HG03521 (cell line): ENCODE measurements around the gene TTLL6.

Source experiments
- ATAC-seq: cut with Tn5 transposase; IDR thresholded peaks from one replicate; pipeline ENCODE4 v1.9.1; 2021; ENCODE audit warnings: mild to moderate bottlenecking, moderate library complexity; ENCODE audit not compliant: unreplicated experiment

Gene TTLL6

DNA sequence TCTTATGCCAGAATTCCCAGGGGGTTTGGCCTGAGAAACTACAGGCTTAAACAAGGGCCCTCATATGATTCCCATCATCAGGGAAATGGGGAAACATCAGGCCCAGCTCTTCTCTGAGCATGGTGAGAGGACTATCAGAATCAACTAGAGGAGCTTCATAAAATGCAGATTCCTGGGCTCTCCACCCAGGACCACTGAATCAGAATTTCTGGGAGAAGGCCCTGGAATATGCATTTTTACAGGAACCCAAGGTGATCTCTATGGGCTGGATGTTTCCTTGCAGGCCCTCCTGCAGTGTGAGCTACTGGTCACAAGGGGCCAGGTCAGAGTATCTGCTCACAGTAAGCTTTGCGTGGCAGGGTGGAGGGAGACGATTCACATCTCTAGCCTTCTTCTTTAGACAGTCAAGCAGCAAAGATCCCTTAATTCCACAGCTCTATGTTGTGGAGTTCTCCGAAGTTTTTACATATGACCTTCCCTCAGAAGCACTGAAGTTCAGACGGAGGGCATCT is 49.7 kb downstream of the TTLL6 start:
- no peak for ATAC-seq

DNA sequence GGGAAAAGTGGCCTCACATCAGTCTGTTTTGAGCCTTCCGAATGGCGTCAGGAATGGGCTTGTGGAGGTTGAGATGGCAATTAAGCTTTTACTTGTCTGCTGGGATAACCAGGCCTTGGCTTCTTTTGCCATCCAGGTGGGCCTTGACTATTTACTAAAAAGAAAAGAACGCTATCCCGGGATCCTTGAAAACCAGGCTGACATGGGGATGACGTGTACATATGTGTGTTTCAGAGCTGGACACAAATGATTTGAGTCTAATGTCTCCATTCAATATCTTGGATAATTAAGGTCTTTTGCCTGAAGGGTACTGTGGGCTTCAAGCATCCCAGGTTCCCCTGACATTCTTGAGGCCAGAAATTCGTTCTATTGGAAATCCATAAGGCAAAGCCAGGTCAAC is 55.9 kb downstream of the TTLL6 start:
- no peak for ATAC-seq

DNA sequence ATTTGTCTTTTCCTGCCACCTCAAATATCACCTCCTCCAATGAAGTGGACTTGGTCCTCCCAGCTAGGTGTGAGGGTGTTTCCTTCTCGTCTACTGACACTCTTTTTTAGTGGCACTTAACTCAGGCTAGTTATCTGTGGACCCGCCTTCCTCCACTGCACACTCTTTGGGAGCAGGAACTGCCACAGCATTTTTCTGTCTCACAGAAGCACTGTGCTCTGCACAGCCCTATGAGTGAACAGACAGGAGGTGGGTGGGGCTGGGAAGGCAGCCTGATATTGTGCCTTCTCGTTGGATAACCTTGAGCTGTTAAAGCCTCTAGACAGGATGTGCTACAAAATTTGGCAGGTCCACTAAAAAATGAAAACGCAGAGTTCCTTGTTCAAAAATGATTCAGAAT is 56.6 kb downstream of the TTLL6 start:
- no peak for ATAC-seq

DNA sequence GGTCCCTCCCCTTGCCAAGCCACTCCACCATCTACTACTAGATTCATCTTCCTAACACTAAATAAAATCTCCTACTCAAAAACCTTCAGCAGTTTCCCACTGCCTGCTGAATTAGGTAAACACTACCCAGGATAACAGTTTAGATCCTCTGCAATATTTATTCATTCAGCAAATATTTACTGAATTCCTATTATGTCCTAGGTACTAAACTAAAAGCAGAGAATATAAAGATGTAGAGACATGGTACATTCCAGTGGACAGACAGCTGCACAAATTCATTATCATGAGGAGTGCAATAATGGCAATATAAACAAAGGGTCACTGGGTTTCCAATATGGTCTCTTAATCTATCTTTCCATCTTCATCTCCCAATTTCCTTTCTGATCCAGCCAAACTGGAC is 57.7 kb downstream of the TTLL6 start:
- no peak for ATAC-seq

DNA sequence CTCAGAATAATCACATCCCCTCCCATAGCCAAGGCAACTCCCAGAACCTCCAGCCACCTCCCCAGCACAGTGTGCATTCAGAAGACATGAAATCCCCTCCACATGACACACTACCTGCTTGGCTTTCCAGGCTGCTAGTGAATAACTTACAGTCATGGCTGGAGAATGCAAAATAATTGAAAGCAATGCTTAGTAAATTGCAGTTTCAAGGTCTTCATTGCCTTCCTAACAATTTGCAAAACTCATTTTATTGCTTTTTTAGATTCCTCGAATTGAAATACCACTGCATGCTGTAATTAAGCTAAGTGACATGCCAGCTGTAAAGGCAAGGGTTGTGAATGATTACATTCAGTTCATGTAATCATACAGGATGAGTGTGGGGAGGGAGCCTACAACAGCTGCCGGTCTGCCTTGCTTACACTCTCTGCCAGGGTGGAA is 59.5 kb downstream of the TTLL6 start:
- no peak for ATAC-seq

DNA sequence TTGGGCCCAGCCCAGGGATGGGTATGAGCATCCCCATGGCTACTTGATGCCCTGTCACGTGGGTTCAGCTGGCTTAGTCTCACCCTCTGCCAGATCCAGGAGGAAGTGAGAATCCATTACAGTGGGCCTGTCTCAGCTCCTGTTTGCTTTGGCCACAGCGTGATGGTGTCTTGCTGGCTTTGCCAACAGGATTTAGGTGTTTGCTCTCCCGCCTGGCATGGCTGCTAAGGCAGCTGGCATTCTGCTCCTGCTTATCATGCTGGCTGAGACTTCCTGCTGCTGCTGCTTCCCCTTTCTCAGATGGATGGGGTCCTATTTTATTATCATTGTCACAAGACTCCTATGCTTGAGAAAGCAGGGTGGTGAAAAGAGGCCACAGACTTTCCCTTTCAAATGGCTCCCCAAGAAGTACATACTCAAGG is 60.2 kb downstream of the TTLL6 start:
- no peak for ATAC-seq

DNA sequence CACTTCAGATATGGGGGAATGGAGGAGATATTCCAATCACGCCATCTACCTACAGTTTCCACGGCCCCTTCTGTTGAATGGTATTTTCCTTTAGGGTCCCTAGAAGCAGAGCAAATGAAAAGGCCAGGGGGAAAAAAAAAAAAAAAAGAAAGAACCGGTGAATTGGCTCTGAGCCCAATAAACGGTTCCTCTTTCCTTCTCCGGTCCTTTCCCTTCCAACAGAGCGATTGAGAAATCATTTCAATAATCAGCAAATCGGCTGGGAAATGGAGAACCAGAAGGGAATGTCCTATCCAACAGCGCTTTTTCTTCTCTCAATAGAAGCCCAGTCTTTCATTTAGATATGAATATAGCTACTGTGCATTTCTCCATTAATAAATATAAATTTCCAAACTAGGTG is 61.7 kb downstream of the TTLL6 start:
- no peak for ATAC-seq

DNA sequence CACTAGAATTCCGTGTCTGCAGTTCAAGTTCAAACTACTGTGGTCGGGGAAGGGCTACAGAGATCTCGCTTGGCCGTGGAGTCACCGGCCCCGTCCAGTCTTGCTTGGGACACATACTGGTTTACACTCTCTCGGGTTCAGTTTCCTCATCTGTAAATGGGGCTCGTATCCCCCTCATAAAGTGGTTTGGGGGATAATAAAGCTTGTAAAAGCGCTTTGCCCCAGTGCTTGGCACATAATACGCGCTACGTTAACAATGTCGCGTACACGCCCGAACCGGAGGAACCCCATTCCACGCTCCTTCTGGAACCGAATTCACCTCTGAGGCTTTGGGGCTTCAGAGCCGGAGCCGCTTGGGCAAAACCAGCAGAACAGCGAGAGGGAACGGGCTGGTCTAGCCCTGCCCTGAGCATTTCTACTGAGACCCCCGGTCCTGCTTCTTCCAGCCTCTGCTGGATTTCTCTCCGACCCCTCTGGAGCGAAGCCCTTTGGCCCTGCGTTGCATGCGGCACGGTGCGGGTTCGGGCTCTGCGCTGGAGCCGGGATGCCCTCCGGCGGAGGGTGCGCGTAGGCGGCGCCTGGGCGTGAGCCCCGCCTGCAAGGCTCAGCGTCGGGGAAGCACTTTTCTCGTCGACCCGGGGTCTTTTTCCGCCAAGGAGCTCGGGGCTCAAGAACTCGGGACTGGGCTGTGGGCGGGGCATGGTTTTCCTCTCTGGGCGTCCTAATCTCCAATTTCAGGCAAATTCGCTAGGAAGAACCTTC is 62.3 kb downstream of the TTLL6 start:
- ATAC-seq, result no peak

DNA sequence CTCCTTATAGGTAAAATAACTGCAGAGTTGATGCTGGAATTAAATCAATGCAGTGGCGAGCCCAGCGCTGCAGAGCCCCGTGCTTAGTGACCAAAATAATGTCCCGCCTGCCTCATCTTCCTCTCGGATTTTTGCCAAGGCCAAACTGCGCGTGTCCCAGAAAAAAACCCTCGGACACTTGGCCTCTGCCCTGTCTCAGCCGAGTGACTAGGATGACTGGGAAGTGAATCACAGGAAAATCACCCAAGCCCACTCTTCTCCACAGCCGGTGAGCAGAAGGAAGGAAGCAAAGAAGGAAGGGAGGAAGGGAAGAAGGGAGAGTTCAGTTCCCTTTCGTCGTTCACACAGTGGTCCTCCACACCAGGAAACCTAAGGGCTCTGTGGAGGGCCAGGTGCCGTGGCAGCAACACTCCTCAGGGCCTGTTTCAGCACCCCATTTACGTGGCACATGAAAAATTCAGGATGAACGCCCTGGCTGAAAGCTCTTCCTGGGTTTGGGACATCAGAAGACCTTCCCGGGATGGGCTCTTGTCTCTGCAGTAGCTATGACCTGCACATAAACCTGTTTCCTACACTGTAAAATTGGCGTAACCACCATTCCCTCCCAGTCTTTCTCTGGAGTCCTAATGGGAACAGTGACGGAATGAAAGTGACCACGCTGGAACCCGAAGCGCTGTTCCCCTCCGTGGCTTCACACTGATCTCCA is 63.1 kb downstream of the TTLL6 start:
- ATAC-seq, result no peak

DNA sequence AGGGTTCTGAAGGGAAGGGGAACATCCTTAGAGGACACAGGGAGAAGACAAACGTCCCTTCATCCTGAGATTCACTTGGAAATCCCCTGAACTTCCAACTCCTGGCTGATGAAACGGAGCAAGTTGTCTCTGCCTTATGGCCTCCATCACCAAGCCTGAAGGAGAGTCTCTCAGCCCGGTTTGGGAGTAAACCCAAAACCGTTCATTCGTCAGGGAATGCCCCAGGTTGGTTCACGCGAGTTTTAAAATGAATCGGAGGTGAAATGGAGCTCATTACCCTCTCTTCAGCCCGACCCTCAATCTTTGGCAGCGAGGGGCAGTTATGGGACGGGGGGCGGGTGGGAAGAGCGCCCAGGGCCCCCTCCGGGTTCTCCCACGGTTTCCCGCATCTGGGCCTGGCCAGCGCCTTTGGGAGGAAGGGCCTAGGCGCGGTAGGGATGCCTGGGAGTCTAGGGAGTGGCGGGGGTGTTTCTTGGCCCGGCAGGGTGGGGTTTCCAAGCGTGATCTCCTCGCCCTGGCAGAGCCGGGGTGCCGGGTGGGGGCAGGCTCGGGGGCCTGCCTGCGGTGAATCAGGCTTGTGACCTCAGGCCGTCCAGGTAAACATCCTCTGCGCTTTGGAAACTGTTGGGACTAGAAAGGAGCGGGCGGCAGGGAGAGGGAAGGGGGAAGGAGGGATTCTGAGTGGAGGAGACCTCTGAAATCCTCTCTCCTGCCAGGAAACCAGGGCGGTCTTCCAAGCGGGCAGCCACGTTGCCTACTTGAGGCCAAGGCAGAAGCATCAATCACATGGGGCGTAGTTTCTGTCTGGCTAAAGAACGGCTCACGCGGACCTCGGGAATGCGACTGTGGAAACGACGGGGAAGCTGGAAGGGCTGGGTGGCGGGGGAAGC is 64.4 kb downstream of the TTLL6 start:
- ATAC-seq, result no peak

DNA sequence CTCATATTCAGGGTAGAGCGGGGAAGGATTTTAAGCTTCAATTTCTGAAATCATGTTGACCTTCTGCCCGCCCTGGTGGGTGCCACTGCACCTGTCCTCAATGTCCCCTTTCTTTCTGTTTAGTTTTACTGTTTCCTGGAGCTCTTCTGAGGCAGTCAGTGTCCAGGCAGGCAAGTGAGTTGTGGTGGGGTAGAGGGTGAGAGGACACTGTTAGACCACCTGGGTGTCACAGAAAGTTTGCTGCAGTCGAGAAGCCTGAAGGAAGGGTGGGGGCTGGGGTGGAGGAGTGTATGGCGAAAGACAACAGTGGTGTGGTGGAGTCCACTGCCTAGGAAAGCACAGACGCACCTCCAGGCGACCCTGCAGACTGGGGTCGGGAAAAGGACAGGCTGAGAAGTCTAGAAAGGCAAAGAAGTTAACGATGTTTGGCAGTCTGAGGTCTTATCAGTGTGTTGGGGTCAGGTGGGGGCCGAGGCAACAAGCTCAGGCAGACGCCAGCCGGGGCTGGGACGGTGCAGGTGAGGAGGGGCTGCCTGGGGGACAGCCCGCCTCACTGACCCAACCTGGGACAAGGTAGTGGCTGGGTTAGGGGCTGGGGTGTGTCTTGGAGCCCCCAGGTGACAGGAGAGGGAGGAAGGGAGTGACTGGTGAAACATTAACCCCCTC is 65.2 kb downstream of the TTLL6 start:
- ATAC-seq, result no peak

DNA sequence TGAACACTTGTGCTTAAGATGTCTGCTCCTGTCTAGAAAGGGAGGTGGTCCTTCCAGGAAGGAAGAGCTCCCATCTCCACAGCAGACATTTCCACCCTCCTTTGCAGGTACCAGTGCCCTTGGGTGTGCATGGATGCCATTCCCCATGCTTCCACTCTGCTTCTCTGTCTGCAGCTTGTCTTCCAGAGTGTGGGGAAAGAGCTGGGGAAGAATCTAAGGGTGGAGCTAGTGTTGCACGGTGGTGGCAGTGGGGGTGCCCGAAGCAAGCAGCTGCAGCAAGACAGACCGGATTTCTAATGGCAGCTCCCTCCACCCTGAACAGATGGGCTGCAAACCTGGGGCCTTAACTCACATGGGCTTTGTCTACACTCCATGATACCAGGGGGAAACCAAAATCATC is 65.9 kb downstream of the TTLL6 start:
- no peak for ATAC-seq

DNA sequence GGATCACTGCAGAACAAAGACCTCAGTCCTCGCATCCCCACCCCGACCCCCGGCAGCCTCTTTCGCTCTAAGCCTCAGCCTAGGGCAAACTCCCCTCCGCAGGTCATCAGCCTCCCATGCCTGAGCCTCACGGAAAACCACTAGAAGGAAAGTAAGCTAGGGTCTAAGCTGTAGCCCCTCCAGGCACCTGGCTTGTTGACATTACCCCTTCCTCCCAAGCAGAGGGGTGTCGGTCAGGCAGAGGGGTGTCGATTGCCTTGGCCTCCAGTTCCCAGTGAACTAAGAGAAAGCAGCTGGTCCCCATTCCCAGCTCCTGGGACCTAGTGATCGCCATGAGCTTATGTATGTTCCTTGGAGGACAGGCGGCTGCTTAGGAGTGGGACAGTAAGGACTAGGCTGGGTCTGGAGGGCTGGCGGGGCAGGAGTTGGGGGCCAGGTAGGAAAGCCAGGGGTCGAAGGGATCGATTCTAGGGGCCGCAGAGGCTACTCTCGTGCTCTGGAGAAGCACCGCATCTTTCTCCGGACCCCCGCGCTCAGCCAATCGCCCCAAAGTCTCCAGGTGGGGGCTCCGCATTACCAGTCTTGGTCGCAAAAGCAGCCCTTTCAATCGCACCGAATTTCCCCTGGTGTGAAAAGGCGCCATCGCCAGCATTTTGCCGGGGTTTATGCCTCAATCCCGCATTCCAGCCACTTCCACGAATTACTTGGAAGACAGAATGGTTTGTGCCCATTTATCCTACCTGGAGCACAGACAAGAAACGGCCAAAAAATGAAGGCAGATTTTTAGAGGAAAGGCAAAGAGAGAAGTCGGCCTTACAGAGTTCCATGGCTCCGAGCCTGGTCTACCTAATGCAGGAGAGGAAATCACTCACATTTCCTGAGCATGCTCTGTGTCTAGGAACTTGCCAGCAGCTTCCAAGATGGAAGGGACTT is 67.1 kb downstream of the TTLL6 start:
- no peak for ATAC-seq

DNA sequence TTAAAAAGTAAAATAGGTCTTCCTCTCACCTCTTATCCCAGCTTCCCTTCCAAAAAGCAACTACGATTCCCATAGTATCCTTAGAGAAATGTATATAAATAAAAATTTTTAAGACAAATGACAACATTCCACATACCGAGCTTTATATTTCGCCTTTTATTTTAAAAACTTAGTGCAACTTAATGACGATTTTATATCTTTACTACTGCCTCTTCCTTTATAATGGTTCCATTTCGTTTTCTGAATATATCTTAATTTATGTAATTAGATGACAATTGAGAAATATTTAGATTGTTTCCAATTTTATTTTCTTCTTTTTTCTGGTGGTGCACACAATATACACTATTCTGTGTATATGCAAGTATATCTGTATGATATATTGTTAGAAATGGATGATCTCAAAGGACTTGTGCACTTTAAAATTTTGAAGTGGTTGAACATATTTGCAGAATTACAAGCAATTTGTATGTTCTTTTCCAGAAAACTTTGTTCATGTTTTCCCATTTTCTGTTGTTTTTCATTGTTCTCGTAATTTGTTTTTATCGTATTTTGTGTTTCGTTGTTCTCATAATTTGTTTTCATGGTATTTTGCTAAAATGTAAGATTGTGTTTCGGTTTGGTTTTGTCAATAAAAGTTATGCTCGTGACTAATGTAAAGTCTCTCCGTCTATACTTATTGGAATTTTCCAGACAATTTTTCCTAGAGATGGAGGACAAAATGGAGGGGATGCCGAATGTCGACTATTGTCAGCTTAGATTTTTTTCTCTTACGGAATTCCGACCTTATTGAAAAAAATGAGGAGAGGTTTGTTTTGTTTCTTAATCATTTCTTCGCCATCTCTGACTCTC is 68.1 kb downstream of the TTLL6 start:
- ATAC-seq, result no peak

DNA sequence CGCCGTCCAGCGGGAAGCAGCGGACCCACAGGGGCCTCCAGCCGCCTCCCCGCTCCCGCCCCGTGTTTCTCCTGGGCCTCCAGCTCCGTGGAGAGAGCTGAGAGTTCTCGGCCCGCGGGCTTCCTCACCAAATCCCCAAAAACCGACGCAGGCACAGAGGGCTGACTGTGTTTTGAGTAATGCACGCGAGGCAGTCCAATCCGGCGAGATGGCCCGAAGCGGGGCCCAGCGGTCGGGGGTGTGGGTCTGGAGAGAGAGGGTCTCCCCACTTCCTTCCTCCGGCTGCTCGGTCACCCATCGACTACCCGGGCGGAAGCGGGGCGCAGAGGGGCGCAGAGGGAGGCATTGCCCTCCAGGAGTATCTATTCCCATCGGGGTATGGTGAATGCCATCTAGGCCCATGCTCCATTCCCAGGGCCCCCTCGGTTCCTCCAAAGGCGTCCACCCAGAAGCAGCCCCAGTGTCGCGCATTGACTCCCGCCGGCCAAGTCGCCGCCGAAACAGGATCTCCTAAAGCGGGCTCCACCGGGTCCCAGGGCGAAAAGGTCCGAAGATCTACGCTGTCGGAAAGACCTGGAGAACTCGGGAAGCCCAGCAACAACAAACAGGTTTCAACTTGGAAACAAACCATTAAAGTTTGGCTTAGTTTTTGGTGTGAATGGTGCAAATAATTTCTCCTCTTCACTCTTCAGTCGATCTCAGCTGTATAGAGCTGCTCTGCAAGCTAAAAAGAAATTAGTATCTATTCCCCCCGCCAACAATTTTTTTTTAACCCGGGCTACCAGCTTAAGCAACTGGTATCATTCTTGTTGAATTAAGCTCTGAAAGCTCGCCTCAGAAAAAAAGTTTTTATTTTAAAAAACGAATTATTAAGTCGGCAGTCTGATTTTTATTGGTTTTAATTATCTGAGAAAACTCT is 69.3 kb downstream of the TTLL6 start:
- ATAC-seq, result no peak

DNA sequence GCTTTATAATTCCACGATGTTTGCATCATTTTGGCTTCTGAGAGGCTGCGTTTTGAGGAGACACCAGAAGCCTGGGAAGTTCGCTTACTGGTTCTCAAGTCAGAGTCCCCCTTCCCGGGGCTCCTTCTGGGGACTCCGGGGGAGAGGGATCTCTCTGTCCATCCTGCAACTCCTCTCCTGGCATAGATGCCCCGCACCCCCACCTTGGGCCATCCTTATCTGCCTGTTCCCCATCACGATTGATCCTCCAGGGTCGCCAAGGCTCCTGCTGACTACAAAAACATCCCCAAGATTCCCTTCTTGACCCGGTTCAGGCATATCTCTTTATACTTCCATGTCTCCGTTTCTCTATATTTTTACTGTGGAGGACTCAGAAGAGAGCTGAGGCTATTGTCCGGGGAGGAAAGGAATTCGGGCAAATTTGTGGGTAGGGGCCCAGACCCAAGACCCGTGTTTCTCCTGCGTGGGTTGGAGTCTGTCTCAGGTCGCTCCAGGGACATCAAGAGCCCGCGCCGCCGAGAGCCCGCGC is 70.0 kb downstream of the TTLL6 start:
- ATAC-seq, result no peak
